Upper lobe of left lung (tissue), 6 donors: ENCODE results near the gene FAM200B. TPM values are rescaled to one million over a fixed set of nuclear protein-coding genes. Genes with fewer than 3 reads are reported as not detected.

Experiments
- ATAC-seq, 2 donors: fragments of 200-7000 bp; cut with Tn5 transposase; one replicate each; pipeline ENCODE4 v1.9.1; 2022; ENCODE audit warnings: mild to moderate bottlenecking in 2 of 2, moderate library complexity in 2 of 2; ENCODE audit not compliant: low FRiP score in 2 of 2
- DNase-seq, 2 donors: peaks; one replicate each; pipeline ENCODE4 v3.0.0-alpha.2; 2019 to 2020
- H3K27ac ChIP-seq, 4 donors: fragments of 200-600 bp; sonication (generic); one replicate each; pipeline ENCODE4 v1.5.1; 2016 to 2019
- H3K27me3 ChIP-seq, 4 donors: fragments of 200-600 bp; sonication (generic); one replicate each; pipeline ENCODE4 v1.5.1; 2017 to 2019
- H3K36me3 ChIP-seq, 4 donors: fragments of 200-600 bp; sonication (generic); one replicate each; pipeline ENCODE4 v1.5.1; 2016 to 2019
- H3K4me1 ChIP-seq, 4 donors: fragments of 200-600 bp; sonication (generic); one replicate each; pipeline ENCODE4 v1.5.1; 2018 to 2019
- H3K4me3 ChIP-seq, 4 donors: fragments of 200-600 bp; sonication (generic); one replicate each; pipeline ENCODE4 v1.5.1; 2017 to 2019; ENCODE audit warnings: mild to moderate bottlenecking in 2 of 4, moderate library complexity in 1 of 4
- H3K9me3 ChIP-seq, 4 donors: fragments of 200-600 bp; sonication (generic); one replicate each; pipeline ENCODE4 v1.5.1; 2018 to 2019
- CTCF ChIP-seq, 6 experiments: fragments of 450-650 bp in 4 of 6; fragments of 200-600 bp in 2 of 6; sonication (generic) in 2 of 6; IDR thresholded peaks; one replicate each; pipeline ENCODE4 v1.5.1; 2016 to 2019; ENCODE audit warnings: antibody characterized with exemption in 6 of 6
- EP300 ChIP-seq, 4 donors: sonication (generic); formaldehyde crosslinking; IDR thresholded peaks; one replicate each; pipeline ENCODE4 v1.5.1; 2017; ENCODE audit warnings: antibody characterized with exemption in 4 of 4, control low read depth in 2 of 4
- POLR2A ChIP-seq, 4 donors: fragments of 450-650 bp; IDR thresholded peaks; one replicate each; pipeline ENCODE4 v1.5.1; 2016 to 2017; ENCODE audit warnings: antibody characterized with exemption in 4 of 4, mild to moderate bottlenecking in 2 of 4
- POLR2AphosphoS5 ChIP-seq, 2 donors: sonication (generic); formaldehyde crosslinking; IDR thresholded peaks; one replicate each; pipeline ENCODE4 v1.5.1; 2017; ENCODE audit warnings: antibody characterized with exemption in 2 of 2
- WGBS, 2 donors: methylation state at CpG; one replicate each; pipeline ENCODE4 v1.1.5; 2017 to 2018; 5-methylcytosine and 5-hydroxymethylcytosine counted together
- total RNA-seq, 6 donors: library from RNA; depleted of rRNA in 4 of 6; stranded (reverse); fragments of >200 nt in 4 of 6; gene quantifications; one replicate each; pipeline versions ENCODE4 v1.1.0 to v1.2.1, GENCODE V29; 2016 to 2021
- donor health status: DM: no; HTN: no; CAD: no; lungs with moderate emphysema.
- donor health status: DM: no; HTN: yes; CAD: no; lungs with severe emphysema.

FAM200B gene
- total RNA-seq, 6 donors from 2014 or later, result 13.6 to 48.2 (median 26.9) TPM

GRCh38 chr4:15694431-15694830 lies 12.8 kb downstream of the FAM200B start:
- DNase-seq (no peak), ATAC-seq (no peak)
- TF ChIP-seq POLR2AphosphoS5 (IDR thresholded peaks at IDR 0.05) (no peak), CTCF (IDR thresholded peaks at IDR 0.05) (no peak), POLR2A (IDR thresholded peaks at IDR 0.05) (no peak), EP300 (IDR thresholded peaks at IDR 0.05) (no peak)
- no peak overlapping the region for H3K27ac ChIP-seq
- no peaks in the 10 kb centered on the region for H3K27me3 ChIP-seq
- no peak overlapping the region for H3K4me3 ChIP-seq
- no peaks in the 10 kb centered on the region for H3K9me3 ChIP-seq
- 72 to 81% methylated on average over 4 of the region's 4 CpGs for WGBS, 2 donors
- H3K4me1 ChIP-seq, result peaks cover 0 to 12% (median 4%) of the 10 kb centered on the region in 4 donors
- H3K36me3 ChIP-seq, result no peaks in the 10 kb centered on the region

GRCh38 chr4:15695240-15695699 lies 13.6 kb downstream of the FAM200B start:
- no peak for ATAC-seq
- Histone ChIP-seq H3K36me3 (no peaks in the 10 kb centered on the region), H3K27ac (no peak overlapping the region), H3K4me1 (peaks cover 0 to 10% (median 4%) of the 10 kb centered on the region in 4 donors), H3K4me3 (no peak overlapping the region), H3K27me3 (no peaks in the 10 kb centered on the region), H3K9me3 (no peaks in the 10 kb centered on the region)
- TF ChIP-seq CTCF (IDR thresholded peaks at IDR 0.05) (no peak), POLR2A (IDR thresholded peaks at IDR 0.05) (no peak), POLR2AphosphoS5 (IDR thresholded peaks at IDR 0.05) (no peak), EP300 (IDR thresholded peaks at IDR 0.05) (no peak)
- WGBS, 2 donors, result 83 to 91% methylated on average over 4 to 10 of the region's 10 CpGs
- DNase-seq, result no peak

- H3K27me3 ChIP-seq, result no peaks in the 10 kb centered on the region
- WGBS, 2 donors, result 72 to 78% methylated on average over 3 of the region's 3 CpGs
- ATAC-seq, result no peak
These were observed 14.1 kb downstream of the FAM200B start for GRCh38 chr4:15695729-15696128.

GRCh38 chr4:15696866-15697265 lies 15.2 kb downstream of the FAM200B start:
- H3K4me3 ChIP-seq, result no peak overlapping the region
- DNase-seq, result no peak
- ATAC-seq, result no peak
- H3K27ac ChIP-seq, result no peak overlapping the region
- WGBS, 2 donors, result 94% methylated on average over 1 of the region's 1 CpG
- H3K36me3 ChIP-seq, result no peaks in the 10 kb centered on the region
- H3K9me3 ChIP-seq, result no peaks in the 10 kb centered on the region
- no peaks in the 10 kb centered on the region for H3K4me1 ChIP-seq
- TF ChIP-seq POLR2A (IDR thresholded peaks at IDR 0.05) (no peak), POLR2AphosphoS5 (IDR thresholded peaks at IDR 0.05) (no peak), EP300 (IDR thresholded peaks at IDR 0.05) (no peak), CTCF (IDR thresholded peaks at IDR 0.05) (no peak)
- H3K27me3 ChIP-seq, result no peaks in the 10 kb centered on the region

More at GRCh38 chr4:15695729-15696128, 14.1 kb downstream of the FAM200B start:
- no peak for TF ChIP-seq EP300 (IDR thresholded peaks at IDR 0.05)
- TF ChIP-seq POLR2A (IDR thresholded peaks at IDR 0.05), result no peak
- Histone ChIP-seq H3K9me3 (no peaks in the 10 kb centered on the region), H3K36me3 (no peaks in the 10 kb centered on the region), H3K4me3 (no peak overlapping the region), H3K4me1 (peaks cover 0 to 8% (median 2%) of the 10 kb centered on the region in 4 donors), H3K27ac (no peak overlapping the region)
- no peak for DNase-seq

GRCh38 chr4:15702941-15703403 lies 21.3 kb downstream of the FAM200B start, which contains the start of gene BST1:
Gene BST1, plus strand, starts transcription at chr4:15703065. Its CDS starts 80 bp downstream, at chr4:15703145.
- DNase-seq (peak; percentile 83 to 95), ATAC-seq (peak; percentile 83 to 94)
- no peaks in the 10 kb centered on the region for H3K9me3 ChIP-seq
- H3K27ac ChIP-seq, result peak within 1 kb of the TSS; percentile 5 to 86 (median 65)
- 1 to 3% methylated on average over 21 to 37 of the region's 43 CpGs for WGBS, 2 donors
- H3K27me3 ChIP-seq, result no peaks in the 10 kb centered on the region
- peaks cover 0 to 12% (median 9%) of the 10 kb centered on the region in 4 donors for H3K4me1 ChIP-seq
- peak within 1 kb of the TSS; percentile 11 to 57 (median 48) for H3K4me3 ChIP-seq
- H3K36me3 ChIP-seq, result no peaks in the 10 kb centered on the region
- no peak for TF ChIP-seq EP300 (IDR thresholded peaks at IDR 0.05)
- no peak for TF ChIP-seq CTCF (IDR thresholded peaks at IDR 0.05)
- peak; percentile 57 to 61 for TF ChIP-seq POLR2AphosphoS5 (IDR thresholded peaks at IDR 0.05)
- peak in 1 of 4 donors; percentile 61 for TF ChIP-seq POLR2A (IDR thresholded peaks at IDR 0.05)
